ENCODE measurements around the gene KRTAP9-1. TPM values are rescaled to one million over a fixed set of nuclear protein-coding genes. Genes with fewer than 3 reads are reported as not detected.
"Not testable (repeated sequence)": the region's sequence is repeated elsewhere in the genome, so short reads cannot be mapped to it uniquely, and the experiment has no call there.

Gene KRTAP9-1, protein sequence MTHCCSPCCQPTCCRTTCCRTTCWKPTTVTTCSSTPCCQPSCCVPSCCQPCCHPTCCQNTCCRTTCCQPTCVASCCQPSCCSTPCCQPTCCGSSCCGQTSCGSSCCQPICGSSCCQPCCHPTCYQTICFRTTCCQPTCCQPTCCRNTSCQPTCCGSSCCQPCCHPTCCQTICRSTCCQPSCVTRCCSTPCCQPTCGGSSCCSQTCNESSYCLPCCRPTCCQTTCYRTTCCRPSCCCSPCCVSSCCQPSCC
- polyA plus RNA-seq (2013, experiment 1 of 2), result not detected
- polyA plus RNA-seq (2013, experiment 2 of 2), result not detected

DNA sequence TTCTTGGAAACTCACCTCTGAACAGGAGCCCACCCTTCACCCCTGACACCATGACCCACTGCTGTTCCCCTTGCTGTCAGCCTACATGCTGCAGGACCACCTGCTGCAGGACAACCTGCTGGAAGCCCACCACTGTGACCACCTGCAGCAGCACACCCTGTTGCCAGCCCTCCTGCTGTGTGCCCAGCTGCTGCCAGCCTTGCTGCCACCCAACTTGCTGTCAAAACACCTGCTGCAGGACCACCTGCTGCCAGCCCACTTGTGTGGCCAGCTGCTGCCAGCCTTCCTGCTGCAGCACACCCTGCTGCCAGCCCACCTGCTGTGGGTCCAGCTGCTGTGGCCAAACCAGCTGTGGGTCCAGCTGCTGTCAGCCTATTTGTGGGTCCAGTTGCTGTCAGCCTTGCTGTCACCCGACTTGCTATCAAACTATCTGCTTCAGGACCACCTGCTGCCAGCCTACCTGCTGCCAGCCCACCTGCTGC, at the start of gene KRTAP9-1:
TSS of gene KRTAP9-1 (plus strand) at position 51 of the 482 bp plus-strand sequence. CDS start at position 51, 0 bp downstream.
- H2BK5ac ChIP-seq (ENCODE audit: low read depth, low read length, poor library complexity, severe bottlenecking); H3K9me3 ChIP-seq (ENCODE audit: control insufficient read depth, low read length); H3K4ac ChIP-seq (ENCODE audit: low read depth in 1 of 2, low read length in 2 of 2); H2AFZ ChIP-seq (ENCODE audit: low read depth, low read length); H3K4me3 ChIP-seq (ENCODE audit: insufficient read depth in 1 of 2, low read depth in 1 of 2, low read length in 2 of 2); H4K8ac ChIP-seq (ENCODE audit: low read length); H2BK120ac ChIP-seq (ENCODE audit: low read depth, low read length); H3K18ac ChIP-seq (ENCODE audit: low read depth in 1 of 2, low read length in 2 of 2); H3K27ac ChIP-seq (ENCODE audit: low read length, poor library complexity, severe bottlenecking); H3K9ac ChIP-seq (ENCODE audit: low read length); H3K27me3 ChIP-seq (ENCODE audit: control insufficient read depth in 1 of 2, insufficient read depth in 1 of 2, low read length in 2 of 2); H2AK5ac ChIP-seq (ENCODE audit: low read length, severe bottlenecking); H3K4me1 ChIP-seq (ENCODE audit: control insufficient read depth, insufficient read depth, low read depth, low read length); H3K4me2 ChIP-seq (ENCODE audit: low read length, poor library complexity, severe bottlenecking); DNase-seq; H3K23ac ChIP-seq (ENCODE audit: low read length in 2 of 2); H4K91ac ChIP-seq (ENCODE audit: low read length); H3K79me1 ChIP-seq (replicated peaks; ENCODE audit: low read length, poor library complexity, severe bottlenecking); H3K36me3 ChIP-seq (ENCODE audit: control insufficient read depth in 1 of 2, insufficient read depth in 2 of 2, low read depth in 1 of 2, low read length in 2 of 2); H3K14ac ChIP-seq (ENCODE audit: low read length in 2 of 2); H2BK12ac ChIP-seq (ENCODE audit: low read length in 2 of 2); H2BK15ac ChIP-seq (ENCODE audit: low read depth, poor library complexity, severe bottlenecking): not testable (repeated sequence)
- 52% methylated on average over 1 of the region's 1 CpG for WGBS

DNA sequence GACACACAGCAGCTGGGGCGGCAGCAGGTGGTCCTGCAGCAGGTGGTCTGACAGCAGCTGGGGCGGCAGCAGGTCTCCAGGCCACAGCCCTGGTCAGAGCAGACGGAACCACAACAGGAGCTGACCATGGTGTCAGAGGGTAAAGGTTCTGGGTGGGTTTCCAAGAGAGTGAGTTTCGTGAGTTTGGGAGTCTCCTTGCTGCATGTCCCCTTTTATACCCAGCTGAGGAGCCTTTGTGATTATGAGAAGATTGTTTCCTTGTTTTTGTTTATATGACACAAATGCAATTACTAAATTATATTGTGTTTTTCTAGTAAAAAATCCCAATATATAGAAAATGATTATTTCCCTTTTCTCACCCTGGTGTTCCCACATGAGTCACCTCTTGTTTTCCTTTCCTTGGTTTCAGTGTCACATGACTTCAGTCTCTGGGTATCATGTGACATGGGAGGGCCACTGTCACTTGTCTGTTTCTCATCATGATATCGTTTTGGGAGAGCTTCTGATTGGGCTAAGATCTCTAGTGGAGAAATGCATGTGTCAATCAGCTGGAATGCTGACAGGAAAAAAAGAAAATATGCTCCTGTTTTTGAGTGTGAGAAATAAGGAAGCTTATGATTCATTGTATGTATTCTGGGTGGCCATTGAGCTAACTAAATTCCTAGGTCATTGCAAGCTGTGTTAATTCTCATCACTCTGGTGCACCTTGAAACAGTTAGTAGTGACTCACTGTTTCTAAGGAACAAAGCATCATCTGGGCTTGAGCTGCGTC, 49.1 kb upstream of the KRTAP9-1 start, which contains the start of gene KRTAP4-6:
TSS of gene KRTAP4-6 (minus strand) at position 185 of the 772 bp plus-strand sequence. CDS start at position 128, 57 bp downstream.
- no peak within 1 kb of the TSS for H2BK120ac ChIP-seq (ENCODE audit: low read depth, low read length)
- peak; percentile 9 for DNase-seq
- WGBS, result 84% methylated on average over 5 of the region's 6 CpGs

DNA sequence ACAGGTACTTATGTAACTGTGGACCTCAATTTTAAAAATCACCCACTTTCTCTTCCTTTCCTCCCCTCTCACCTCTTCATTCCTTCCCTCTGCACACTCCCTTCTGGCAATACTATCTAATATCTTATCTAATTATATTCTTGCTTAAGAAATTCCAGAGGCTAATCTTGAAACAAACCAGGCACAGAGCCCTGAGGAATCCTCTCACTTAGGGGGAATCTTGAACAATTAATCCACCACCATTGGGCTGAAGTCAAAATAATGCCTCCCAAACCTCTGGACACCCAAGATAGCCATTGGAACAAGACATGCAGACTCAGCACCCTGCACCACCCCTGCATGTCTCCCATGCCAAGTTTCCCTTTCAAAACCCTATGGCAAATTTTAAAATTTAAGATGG, 48.3 kb upstream of the KRTAP9-1 start:
- H2BK5ac ChIP-seq (ENCODE audit: low read depth, low read length, poor library complexity, severe bottlenecking), result peak overlapping the region; percentile 92
- no peak overlapping the region for H3K18ac ChIP-seq (ENCODE audit: low read depth in 1 of 2, low read length in 2 of 2)
- peaks cover 23% of the 10 kb centered on the region for H3K9me3 ChIP-seq (ENCODE audit: control insufficient read depth, low read length)
- H2BK120ac ChIP-seq (ENCODE audit: low read depth, low read length), result no peak overlapping the region
- H3K4me1 ChIP-seq (ENCODE audit: control insufficient read depth, insufficient read depth, low read depth, low read length), result peaks cover 8% of the 10 kb centered on the region
- H3K14ac ChIP-seq (ENCODE audit: low read length in 2 of 2), result no peak overlapping the region
- no peak overlapping the region for H3K23ac ChIP-seq (ENCODE audit: low read length in 2 of 2)
- no peak overlapping the region for H4K8ac ChIP-seq (ENCODE audit: low read length)
- no peak overlapping the region for H2AFZ ChIP-seq (ENCODE audit: low read depth, low read length)
- H2BK15ac ChIP-seq (ENCODE audit: low read depth, poor library complexity, severe bottlenecking), result no peak overlapping the region
- H3K4me3 ChIP-seq (ENCODE audit: insufficient read depth in 1 of 2, low read depth in 1 of 2, low read length in 2 of 2), result no peak overlapping the region
- H2AK5ac ChIP-seq (ENCODE audit: low read length, severe bottlenecking), result peak overlapping the region; percentile 87
- peaks cover 0 to 6% of the 10 kb centered on the region in 2 experiments for H3K36me3 ChIP-seq (ENCODE audit: control insufficient read depth in 1 of 2, insufficient read depth in 2 of 2, low read depth in 1 of 2, low read length in 2 of 2)
- H3K9ac ChIP-seq (ENCODE audit: low read length), result no peak overlapping the region
- H2BK12ac ChIP-seq (ENCODE audit: low read length in 2 of 2), result no peak overlapping the region
- DNase-seq, result no peak
- no peaks in the 10 kb centered on the region for H3K79me1 ChIP-seq (replicated peaks; ENCODE audit: low read length, poor library complexity, severe bottlenecking)
- no peak overlapping the region for H3K4me2 ChIP-seq (ENCODE audit: low read length, poor library complexity, severe bottlenecking)
- peak overlapping the region; percentile 96 for H3K27ac ChIP-seq (ENCODE audit: low read length, poor library complexity, severe bottlenecking)
- no peak overlapping the region for H3K4ac ChIP-seq (ENCODE audit: low read depth in 1 of 2, low read length in 2 of 2)
- H3K27me3 ChIP-seq (ENCODE audit: control insufficient read depth in 1 of 2, insufficient read depth in 1 of 2, low read length in 2 of 2), result no peaks in the 10 kb centered on the region
- no peak overlapping the region for H4K91ac ChIP-seq (ENCODE audit: low read length)

More for the DNA sequence above, 49.1 kb upstream of the KRTAP9-1 start, which contains the start of gene KRTAP4-6:
- peak within 1 kb of the TSS; percentile 92 for H2BK5ac ChIP-seq (ENCODE audit: low read depth, low read length, poor library complexity, severe bottlenecking)
- no peaks in the 10 kb centered on the region for H3K27me3 ChIP-seq (ENCODE audit: control insufficient read depth in 1 of 2, insufficient read depth in 1 of 2, low read length in 2 of 2)
- no peak within 1 kb of the TSS for H3K23ac ChIP-seq (ENCODE audit: low read length in 2 of 2)
- H3K27ac ChIP-seq (ENCODE audit: low read length, poor library complexity, severe bottlenecking), result peak within 1 kb of the TSS; percentile 96
- H2BK15ac ChIP-seq (ENCODE audit: low read depth, poor library complexity, severe bottlenecking), result peak within 1 kb of the TSS; percentile 52
- H3K4me3 ChIP-seq (ENCODE audit: insufficient read depth in 1 of 2, low read depth in 1 of 2, low read length in 2 of 2), result peak within 1 kb of the TSS in 1 of 2 experiments; percentile 39
- H3K9me3 ChIP-seq (ENCODE audit: control insufficient read depth, low read length), result peaks cover 23% of the 10 kb centered on the region
- peaks cover 0 to 6% of the 10 kb centered on the region in 2 experiments for H3K36me3 ChIP-seq (ENCODE audit: control insufficient read depth in 1 of 2, insufficient read depth in 2 of 2, low read depth in 1 of 2, low read length in 2 of 2)
- no peak within 1 kb of the TSS for H2BK12ac ChIP-seq (ENCODE audit: low read length in 2 of 2)
- no peak within 1 kb of the TSS for H3K4ac ChIP-seq (ENCODE audit: low read depth in 1 of 2, low read length in 2 of 2)
- no peak within 1 kb of the TSS for H3K4me2 ChIP-seq (ENCODE audit: low read length, poor library complexity, severe bottlenecking)
- H3K18ac ChIP-seq (ENCODE audit: low read depth in 1 of 2, low read length in 2 of 2), result no peak within 1 kb of the TSS
- H3K79me1 ChIP-seq (replicated peaks; ENCODE audit: low read length, poor library complexity, severe bottlenecking), result no peaks in the 10 kb centered on the region
- H2AK5ac ChIP-seq (ENCODE audit: low read length, severe bottlenecking), result peak within 1 kb of the TSS; percentile 72
- no peak within 1 kb of the TSS for H3K9ac ChIP-seq (ENCODE audit: low read length)
- no peak within 1 kb of the TSS for H3K14ac ChIP-seq (ENCODE audit: low read length in 2 of 2)
- H2AFZ ChIP-seq (ENCODE audit: low read depth, low read length), result no peak within 1 kb of the TSS
- no peak within 1 kb of the TSS for H4K8ac ChIP-seq (ENCODE audit: low read length)
- H3K4me1 ChIP-seq (ENCODE audit: control insufficient read depth, insufficient read depth, low read depth, low read length), result peaks cover 8% of the 10 kb centered on the region
- H4K91ac ChIP-seq (ENCODE audit: low read length), result peak within 1 kb of the TSS; percentile 18

DNA sequence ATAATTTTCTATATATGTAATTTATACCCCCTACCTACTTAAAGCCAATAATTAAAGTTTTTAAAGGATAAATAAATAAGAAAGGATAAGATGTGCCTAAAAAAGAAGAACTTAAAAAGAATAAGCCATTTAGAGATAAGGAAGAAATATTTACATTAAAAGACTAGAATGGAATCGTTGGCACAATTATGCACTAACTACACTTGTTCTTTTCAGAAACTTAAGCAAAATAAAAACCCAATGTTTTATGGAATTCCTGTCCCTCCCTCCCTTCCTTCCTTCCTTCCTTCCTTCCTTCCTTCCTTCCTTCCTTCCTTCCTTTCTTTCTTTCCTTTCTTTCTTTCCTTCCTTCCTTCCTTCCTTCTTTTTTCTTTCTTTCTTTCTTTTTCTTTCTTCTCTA, 44.8 kb upstream of the KRTAP9-1 start:
- no peak overlapping the region for H2AK5ac ChIP-seq (ENCODE audit: low read length, severe bottlenecking)
- H3K9me3 ChIP-seq (ENCODE audit: control insufficient read depth, low read length), result peaks cover 11% of the 10 kb centered on the region
- DNase-seq, result no peak
- H3K18ac ChIP-seq (ENCODE audit: low read depth in 1 of 2, low read length in 2 of 2), result no peak overlapping the region
- H2BK15ac ChIP-seq (ENCODE audit: low read depth, poor library complexity, severe bottlenecking), result no peak overlapping the region
- H2AFZ ChIP-seq (ENCODE audit: low read depth, low read length), result no peak overlapping the region
- H3K4me2 ChIP-seq (ENCODE audit: low read length, poor library complexity, severe bottlenecking), result no peak overlapping the region
- H4K91ac ChIP-seq (ENCODE audit: low read length), result no peak overlapping the region
- H2BK5ac ChIP-seq (ENCODE audit: low read depth, low read length, poor library complexity, severe bottlenecking), result no peak overlapping the region
- no peaks in the 10 kb centered on the region for H3K79me1 ChIP-seq (replicated peaks; ENCODE audit: low read length, poor library complexity, severe bottlenecking)
- H2BK12ac ChIP-seq (ENCODE audit: low read length in 2 of 2), result no peak overlapping the region
- H3K23ac ChIP-seq (ENCODE audit: low read length in 2 of 2), result no peak overlapping the region
- 96% methylated on average over 1 of the region's 1 CpG for WGBS
- no peak overlapping the region for H3K27ac ChIP-seq (ENCODE audit: low read length, poor library complexity, severe bottlenecking)
- no peak overlapping the region for H4K8ac ChIP-seq (ENCODE audit: low read length)
- peaks cover 0 to 4% of the 10 kb centered on the region in 2 experiments for H3K36me3 ChIP-seq (ENCODE audit: control insufficient read depth in 1 of 2, insufficient read depth in 2 of 2, low read depth in 1 of 2, low read length in 2 of 2)
- no peak overlapping the region for H2BK120ac ChIP-seq (ENCODE audit: low read depth, low read length)
- no peak overlapping the region for H3K4me3 ChIP-seq (ENCODE audit: insufficient read depth in 1 of 2, low read depth in 1 of 2, low read length in 2 of 2)
- no peak overlapping the region for H3K4ac ChIP-seq (ENCODE audit: low read depth in 1 of 2, low read length in 2 of 2)
- no peak overlapping the region for H3K9ac ChIP-seq (ENCODE audit: low read length)
- H3K14ac ChIP-seq (ENCODE audit: low read length in 2 of 2), result no peak overlapping the region
- no peaks in the 10 kb centered on the region for H3K27me3 ChIP-seq (ENCODE audit: control insufficient read depth in 1 of 2, insufficient read depth in 1 of 2, low read length in 2 of 2)
- H3K4me1 ChIP-seq (ENCODE audit: control insufficient read depth, insufficient read depth, low read depth, low read length), result peaks cover 6% of the 10 kb centered on the region

Data from mesenchymal stem cell (in vitro differentiated cells and primary cell).